IgD-negative memory B cell (primary cell): Measurements from ENCODE around the gene CLDN16. TPM values are rescaled to one million over a fixed set of nuclear protein-coding genes. Genes with fewer than 3 reads are reported as not detected.

Experiments used
- H3K27ac Mint-ChIP-seq, 3 donors: one replicate each; pipeline ENCODE4 v1.8.0; 2020 to 2022; ENCODE audit warnings: mild to moderate bottlenecking in 3 of 3, mixed read lengths in 3 of 3, moderate library complexity in 1 of 3
- H3K27me3 Mint-ChIP-seq: one replicate; pipeline ENCODE4 v1.8.0; 2021; ENCODE audit warnings: mixed read lengths
- H3K36me3 Mint-ChIP-seq: one replicate; pipeline ENCODE4 v1.8.0; 2020; ENCODE audit warnings: mild to moderate bottlenecking, mixed read lengths
- H3K4me1 Mint-ChIP-seq, 3 donors: one replicate each; pipeline ENCODE4 v1.8.0; 2020 to 2022; ENCODE audit warnings: mixed read lengths in 3 of 3, mild to moderate bottlenecking in 1 of 3
- H3K4me3 Mint-ChIP-seq, 4 donors: one replicate each; pipeline ENCODE4 v1.8.0; 2020 to 2022; ENCODE audit warnings: mild to moderate bottlenecking in 4 of 4, mixed read lengths in 4 of 4, moderate library complexity in 3 of 4
- H3K9me3 Mint-ChIP-seq, 3 donors: one replicate each; pipeline ENCODE4 v1.8.0; 2020 to 2021; ENCODE audit warnings: mixed read lengths in 3 of 3, mild to moderate bottlenecking in 1 of 3
- polyA plus RNA-seq: library from polyadenylated mRNA; unstranded; fragments of 300-500 nt; fragmentation: Illumina TruSeq; gene quantifications from one replicate; pipeline ENCODE4 v1.2.3, GENCODE V29; 2021

The CLDN16 gene
- polyA plus RNA-seq, 1 donor from 2014 or later, result not detected

- Mint-ChIP-seq H3K36me3 (no peaks in the 10 kb centered on the region), H3K27ac (no peak overlapping the region), H3K27me3 (peaks cover 4% of the 10 kb centered on the region), H3K4me3 (no peak overlapping the region), H3K9me3 (peaks cover 0 to under 1% (median 0%) of the 10 kb centered on the region in 3 donors), H3K4me1 (no peaks in the 10 kb centered on the region)
Measured at GRCh38 chr3:190443257-190443656, 55.3 kb downstream of the CLDN16 start.

- no peaks in the 10 kb centered on the region for H3K36me3 Mint-ChIP-seq
- H3K27ac Mint-ChIP-seq, result no peak overlapping the region
- H3K4me3 Mint-ChIP-seq, result no peak overlapping the region
- no peaks in the 10 kb centered on the region for H3K4me1 Mint-ChIP-seq
- H3K27me3 Mint-ChIP-seq, result peaks cover 4% of the 10 kb centered on the region
- no peaks in the 10 kb centered on the region for H3K9me3 Mint-ChIP-seq
Measured at GRCh38 chr3:190444006-190444405, 56.0 kb downstream of the CLDN16 start.

- H3K27ac Mint-ChIP-seq, result no peak overlapping the region
- H3K27me3 Mint-ChIP-seq, result peaks cover 2% of the 10 kb centered on the region
- no peaks in the 10 kb centered on the region for H3K9me3 Mint-ChIP-seq
- no peaks in the 10 kb centered on the region for H3K4me1 Mint-ChIP-seq
- H3K4me3 Mint-ChIP-seq, result no peak overlapping the region
- no peaks in the 10 kb centered on the region for H3K36me3 Mint-ChIP-seq
Measured at GRCh38 chr3:190444576-190445145, 56.7 kb downstream of the CLDN16 start.

- no peak overlapping the region for H3K4me3 Mint-ChIP-seq
- no peaks in the 10 kb centered on the region for H3K9me3 Mint-ChIP-seq
- H3K4me1 Mint-ChIP-seq, result no peaks in the 10 kb centered on the region
- H3K36me3 Mint-ChIP-seq, result no peaks in the 10 kb centered on the region
- H3K27ac Mint-ChIP-seq, result no peak overlapping the region
- H3K27me3 Mint-ChIP-seq, result peaks cover 6% of the 10 kb centered on the region
Measured at GRCh38 chr3:190446573-190447279, 58.8 kb downstream of the CLDN16 start.

GRCh38 chr3:190448256-190448655 is 60.3 kb downstream of the CLDN16 start:
- no peak overlapping the region for H3K4me3 Mint-ChIP-seq
- no peak overlapping the region for H3K27ac Mint-ChIP-seq
- H3K4me1 Mint-ChIP-seq, result no peaks in the 10 kb centered on the region
- no peaks in the 10 kb centered on the region for H3K9me3 Mint-ChIP-seq
- H3K36me3 Mint-ChIP-seq, result no peaks in the 10 kb centered on the region
- H3K27me3 Mint-ChIP-seq, result peaks cover 6% of the 10 kb centered on the region

- H3K27ac Mint-ChIP-seq, result no peak within 1 kb of the TSS
- peaks cover 0 to 2% (median 2%) of the 10 kb centered on the region in 3 donors for H3K9me3 Mint-ChIP-seq
- no peaks in the 10 kb centered on the region for H3K36me3 Mint-ChIP-seq
- no peaks in the 10 kb centered on the region for H3K4me1 Mint-ChIP-seq
- H3K4me3 Mint-ChIP-seq, result no peak within 1 kb of the TSS
- H3K27me3 Mint-ChIP-seq, result peaks cover 6% of the 10 kb centered on the region
Measured at GRCh38 chr3:190449801-190450200, 61.8 kb downstream of the CLDN16 start, which contains the start of gene TMEM207. Gene TMEM207 (minus strand): TSS chr3:190449901. CDS start chr3:190449809, 92 bp downstream.

- no peaks in the 10 kb centered on the region for H3K4me1 Mint-ChIP-seq
Measured at GRCh38 chr3:190455828-190456227, 67.9 kb downstream of the CLDN16 start.

GRCh38 chr3:190456770-190457169 is 68.8 kb downstream of the CLDN16 start:
- peaks cover 0 to 2% (median 2%) of the 10 kb centered on the region in 3 donors for H3K9me3 Mint-ChIP-seq
- H3K4me3 Mint-ChIP-seq, result no peak overlapping the region
- no peak overlapping the region for H3K27ac Mint-ChIP-seq
- no peaks in the 10 kb centered on the region for H3K27me3 Mint-ChIP-seq
- no peaks in the 10 kb centered on the region for H3K4me1 Mint-ChIP-seq
- H3K36me3 Mint-ChIP-seq, result no peaks in the 10 kb centered on the region

More at GRCh38 chr3:190455828-190456227, 67.9 kb downstream of the CLDN16 start:
- Mint-ChIP-seq H3K9me3 (peaks cover 0 to 2% (median 2%) of the 10 kb centered on the region in 3 donors), H3K4me3 (no peak overlapping the region), H3K27me3 (peaks cover 4% of the 10 kb centered on the region), H3K36me3 (no peaks in the 10 kb centered on the region), H3K27ac (no peak overlapping the region)

GRCh38 chr3:190458040-190458439 is 70.1 kb downstream of the CLDN16 start:
- no peak overlapping the region for H3K4me3 Mint-ChIP-seq
- no peaks in the 10 kb centered on the region for H3K4me1 Mint-ChIP-seq
- H3K36me3 Mint-ChIP-seq, result no peaks in the 10 kb centered on the region
- no peak overlapping the region for H3K27ac Mint-ChIP-seq
- peaks cover 3% of the 10 kb centered on the region for H3K27me3 Mint-ChIP-seq
- peaks cover 0 to 2% (median 2%) of the 10 kb centered on the region in 3 donors for H3K9me3 Mint-ChIP-seq

Other genes with a start within 250 kb of the CLDN16 start
- gene CLDN1, start 65.7 kb upstream of the CLDN16 start, polyA plus RNA-seq, result not detected
- not detected for gene TMEM207, start 61.7 kb downstream of the CLDN16 start, polyA plus RNA-seq
- gene IL1RAP, start 125.9 kb downstream of the CLDN16 start, polyA plus RNA-seq, result 3.7 TPM